Islet precursor cell (in vitro differentiated cells): ENCODE measurements around the gene DOCK4.
A peak's percentile ranks its signal among the peaks of the same experiment; 100 is the strongest.

Source experiments
- DNase-seq: peaks from one replicate; pipeline ENCODE4 v3.0.0-alpha.2; 2018

The DOCK4 gene

DNA sequence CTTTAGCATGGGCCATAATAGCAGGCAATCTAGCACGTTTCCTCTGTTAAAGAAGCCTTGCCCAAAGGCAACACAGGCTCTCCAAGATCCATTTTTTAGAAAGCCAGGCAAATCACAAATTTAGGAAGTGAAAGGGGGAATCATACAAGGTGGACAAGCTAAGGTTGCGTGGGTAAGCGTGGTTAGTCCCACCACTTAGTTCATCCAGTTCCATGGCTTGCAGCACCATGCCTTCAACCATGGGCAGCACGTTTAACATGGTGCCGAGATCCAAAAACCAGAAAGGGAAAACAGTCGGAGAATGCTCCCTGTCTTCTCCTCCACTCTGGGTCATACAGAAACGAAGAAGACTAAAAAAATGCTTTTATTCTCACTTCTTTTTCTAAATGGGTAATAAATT is 409.5 kb downstream of the DOCK4 start:
- no peak for DNase-seq

DNA sequence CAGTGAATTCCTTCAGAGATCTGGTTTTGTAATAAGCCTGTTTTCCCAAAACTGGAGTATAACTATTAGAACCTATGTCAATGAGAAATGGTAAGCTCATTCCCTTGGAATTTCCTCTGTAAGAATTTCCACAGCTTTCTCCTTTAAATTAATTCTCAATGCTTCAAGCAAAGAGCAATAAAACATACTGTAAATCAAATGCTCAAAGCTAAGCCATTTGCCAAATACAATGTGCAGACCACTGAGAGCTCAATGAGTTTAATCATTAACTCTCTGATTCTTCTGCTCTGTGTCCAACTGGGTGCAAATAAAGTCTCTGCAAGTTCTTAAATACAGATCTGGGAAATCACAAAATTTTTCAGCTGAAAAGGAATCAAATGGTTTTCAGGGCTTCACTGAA is 416.3 kb downstream of the DOCK4 start:
- no peak for DNase-seq

DNA sequence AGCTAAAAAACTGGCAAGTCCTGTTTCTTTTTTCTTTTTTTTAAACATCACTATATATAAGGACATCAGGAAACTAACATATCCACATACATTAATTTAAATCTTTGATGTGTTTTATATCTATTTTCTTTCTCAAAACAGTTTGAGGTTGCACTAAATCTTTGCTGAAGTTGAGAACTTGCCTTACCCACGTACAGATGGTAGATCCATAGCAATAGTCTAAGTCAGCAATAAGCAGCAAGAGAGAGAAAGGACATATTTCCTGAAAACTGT is 417.2 kb downstream of the DOCK4 start:
- DNase-seq: no peak

DNA sequence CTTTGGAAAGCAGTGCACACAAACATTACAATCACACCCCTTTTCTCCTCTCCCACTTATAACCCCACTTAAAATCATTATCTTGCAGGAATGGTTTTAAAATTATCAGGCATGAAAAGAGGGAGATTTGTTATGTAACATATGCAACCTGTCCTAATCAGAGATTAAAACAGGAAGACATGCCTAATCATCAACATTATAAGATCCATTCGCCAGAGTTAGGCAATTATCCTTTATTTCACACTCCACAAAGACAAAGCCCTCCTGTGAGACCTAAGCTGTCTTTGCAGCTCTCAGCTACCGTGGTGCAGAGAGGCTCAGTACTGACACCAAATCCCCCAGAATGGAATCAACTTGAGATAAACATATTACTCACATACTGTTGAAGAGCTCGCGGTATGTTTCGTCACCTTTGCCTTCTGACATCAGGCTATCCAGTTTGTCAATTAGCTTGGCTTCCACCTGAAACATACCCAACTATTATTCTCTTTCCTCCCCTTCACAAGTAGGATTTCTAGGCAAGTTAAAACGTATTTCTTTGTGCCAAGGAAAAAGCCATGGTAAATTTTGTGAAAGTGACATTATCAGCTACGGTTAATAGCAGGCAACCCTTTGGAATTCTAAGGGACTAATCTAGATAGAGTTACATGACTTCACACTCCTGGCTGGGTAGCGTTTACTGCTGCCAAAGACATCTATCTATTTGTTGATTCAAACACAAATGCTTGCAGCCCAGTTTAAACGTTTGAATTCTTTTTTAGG is 417.7 kb downstream of the DOCK4 start:
- no peak for DNase-seq

DNA sequence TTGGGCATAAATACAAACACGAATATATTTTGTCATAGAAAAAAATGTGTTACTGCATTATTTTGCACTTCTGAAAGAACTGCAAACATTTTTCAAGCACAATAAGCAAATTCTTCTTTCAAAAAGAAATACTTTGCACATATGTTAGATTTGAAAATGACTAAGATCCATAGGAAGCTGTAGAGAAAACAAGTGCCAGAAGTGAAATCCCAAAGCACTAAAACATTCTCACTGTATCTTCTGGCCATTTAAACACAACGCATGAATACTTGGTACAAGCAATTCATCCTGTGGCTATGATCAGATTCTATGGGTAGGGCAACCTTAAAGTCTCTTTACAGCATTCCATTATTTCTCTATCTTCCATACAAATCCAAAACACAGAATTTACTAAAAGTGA is 418.5 kb downstream of the DOCK4 start:
- DNase-seq: no peak

DNA sequence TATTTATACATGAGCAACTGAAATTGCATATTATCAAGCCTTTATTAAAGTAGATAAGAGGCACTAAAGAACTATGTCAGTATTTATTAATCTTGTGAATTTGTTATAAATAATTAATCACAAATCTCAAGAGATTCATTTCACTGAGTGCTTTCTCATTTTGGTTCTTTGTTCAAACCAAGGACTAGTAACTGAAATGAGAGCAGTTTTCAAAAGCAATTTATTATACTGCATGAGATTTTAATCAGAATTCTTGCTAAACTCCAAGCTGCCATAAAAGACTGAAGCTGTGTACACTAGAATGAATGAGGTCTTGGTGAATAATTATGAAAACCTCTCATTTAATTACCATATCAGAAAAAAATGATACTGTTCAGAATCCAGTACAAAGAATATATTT is 419.1 kb downstream of the DOCK4 start:
- no peak for DNase-seq

DNA sequence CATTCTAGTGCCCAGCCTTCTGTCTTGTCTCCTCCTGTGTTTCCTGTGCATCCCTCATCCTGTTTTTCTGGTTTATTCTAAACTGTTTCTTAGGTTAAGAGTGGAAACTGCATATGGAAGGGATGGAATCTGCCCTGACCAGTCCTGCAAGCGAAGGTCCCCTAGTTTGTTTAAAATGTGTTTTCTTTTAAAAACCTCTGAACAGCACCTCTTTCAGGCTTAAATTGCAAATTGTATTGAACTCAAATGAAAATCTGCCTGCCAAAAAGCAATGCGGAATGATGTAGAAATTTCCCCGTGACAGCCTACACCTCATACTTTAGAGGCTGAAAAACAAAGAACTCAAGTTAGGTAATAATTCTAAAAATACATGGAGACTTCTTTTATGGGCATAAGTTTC is 421.1 kb downstream of the DOCK4 start:
- DNase-seq: peak; percentile 60

DNA sequence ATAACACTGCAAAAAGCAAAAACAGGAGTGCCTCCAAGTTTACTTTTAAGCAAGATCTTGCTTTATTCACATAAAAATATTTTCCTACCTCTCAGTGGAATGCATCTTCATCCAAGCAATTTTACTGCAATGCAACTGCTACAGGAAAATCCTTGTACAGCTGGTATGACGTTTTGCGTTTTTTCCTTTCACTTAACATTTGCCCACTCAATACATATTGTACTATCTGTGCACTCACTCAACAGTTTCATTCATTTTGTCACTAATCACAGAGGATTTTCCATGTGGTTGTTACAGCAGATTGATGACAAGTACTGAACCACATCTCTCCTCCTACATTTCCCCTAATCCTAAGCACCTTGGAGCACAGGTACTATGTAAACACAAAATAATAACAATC is 421.9 kb downstream of the DOCK4 start:
- DNase-seq: no peak

DNA sequence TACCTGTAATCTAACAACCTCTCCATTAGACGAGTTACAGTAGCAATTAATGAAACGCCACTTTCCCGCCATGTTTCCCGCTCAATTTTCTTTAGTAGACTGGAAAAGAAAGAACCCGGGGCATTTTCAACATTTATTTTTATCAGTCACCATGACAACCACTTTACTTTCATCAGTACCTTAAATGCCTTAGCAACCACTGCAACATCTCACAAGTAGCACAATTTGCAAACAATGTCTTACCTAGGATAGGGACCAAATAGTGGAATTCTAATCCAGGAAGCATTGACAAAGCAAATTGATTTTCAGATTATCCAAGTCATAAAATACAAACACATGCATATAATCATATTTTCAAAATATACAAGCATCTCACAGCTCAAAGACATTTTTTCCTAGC is 422.3 kb downstream of the DOCK4 start:
- no peak for DNase-seq

DNA sequence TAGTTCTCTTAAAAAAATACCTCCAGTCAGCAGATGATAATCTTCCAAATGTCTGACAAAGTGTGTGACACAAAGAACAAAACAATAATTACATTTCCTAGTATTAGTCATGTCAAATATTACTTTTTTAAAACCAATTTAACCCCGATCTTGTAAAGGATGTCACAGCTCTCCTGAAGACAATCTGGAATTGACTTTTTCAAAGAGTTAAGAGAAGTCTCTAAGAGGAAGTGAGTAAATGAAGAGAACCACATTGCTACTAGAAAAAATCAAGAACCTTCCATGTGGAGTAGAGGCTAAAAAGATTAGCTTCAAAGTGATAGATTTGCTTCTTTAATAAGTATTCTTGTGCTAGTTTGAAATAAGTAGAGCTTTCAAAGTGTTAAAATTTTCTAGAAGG is 425.7 kb downstream of the DOCK4 start:
- DNase-seq: no peak

DNA sequence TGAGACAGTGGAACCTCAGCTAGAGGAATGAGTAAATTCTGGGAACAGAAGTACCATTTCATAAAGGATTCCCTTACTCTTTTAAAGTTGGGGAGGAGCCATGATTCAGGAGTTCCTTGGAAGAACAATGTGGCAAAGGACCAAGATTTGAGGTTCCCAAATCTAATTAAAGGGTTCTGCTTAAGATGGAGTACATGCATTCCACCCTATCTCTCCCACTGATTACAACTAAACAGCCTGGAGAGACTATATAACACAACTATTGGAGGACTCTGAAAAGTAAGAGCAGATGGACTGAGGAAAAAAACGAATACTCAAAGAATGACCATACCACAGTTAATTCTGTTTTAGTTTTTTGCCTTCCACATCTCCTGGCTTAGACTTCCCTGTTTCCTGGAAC is 431.0 kb downstream of the DOCK4 start:
- no peak for DNase-seq

DNA sequence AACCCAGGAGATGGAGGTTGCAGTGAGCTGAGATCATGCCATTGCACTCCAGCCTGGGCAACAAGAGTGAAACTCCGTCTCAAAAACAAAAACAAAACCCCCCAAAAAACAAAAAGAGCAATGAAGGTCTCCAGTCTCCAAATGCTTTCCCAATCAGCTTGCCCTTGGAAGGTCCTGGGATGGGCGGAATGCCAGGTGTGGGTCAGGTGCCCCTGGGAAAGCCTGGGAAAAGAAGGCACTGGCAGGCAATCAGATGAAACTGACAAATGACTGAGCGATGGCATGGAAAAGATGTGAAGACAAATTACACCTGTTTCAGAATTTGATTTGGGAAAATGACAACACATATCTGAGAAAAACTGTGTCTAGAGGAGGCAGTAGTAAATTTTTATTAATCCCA is 433.5 kb downstream of the DOCK4 start:
- no peak for DNase-seq

DNA sequence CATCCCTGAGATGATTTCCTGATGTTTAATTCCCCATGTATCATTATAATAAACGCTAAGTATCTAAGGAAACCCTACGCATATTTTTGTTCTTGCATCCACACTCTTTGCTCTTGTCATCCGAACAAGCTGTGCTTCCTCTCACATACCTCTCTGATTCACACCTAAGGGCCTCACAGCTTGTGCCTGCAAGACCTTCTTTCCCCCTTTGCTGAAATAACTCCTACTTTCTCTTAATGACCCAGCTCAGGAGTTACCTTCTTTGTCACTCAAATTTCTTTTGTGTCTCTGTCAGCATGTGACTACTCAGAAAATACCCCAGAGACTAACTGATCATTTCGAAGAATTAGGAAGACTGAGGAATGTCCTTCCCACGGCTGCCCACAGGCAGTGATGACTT is 434.6 kb downstream of the DOCK4 start:
- no peak for DNase-seq

DNA sequence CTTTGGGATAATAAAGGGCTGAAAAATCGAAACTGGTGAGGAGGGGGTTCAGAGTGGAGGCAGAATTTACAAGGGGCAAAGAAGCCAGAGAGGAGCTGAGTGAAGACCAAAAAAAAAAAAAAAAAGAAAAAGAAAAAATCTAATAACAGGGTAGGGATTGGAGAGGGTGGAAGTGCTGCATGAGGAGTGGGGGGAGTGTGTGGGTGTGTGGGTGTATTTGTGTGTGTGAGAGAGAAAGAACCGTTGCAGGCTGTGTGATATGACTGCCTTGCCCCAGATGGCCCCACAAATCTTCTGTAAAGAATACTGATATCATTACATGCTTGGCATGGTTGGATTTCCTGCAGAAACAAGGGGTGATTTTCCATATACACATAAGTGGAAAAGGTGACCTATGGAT is 436.1 kb downstream of the DOCK4 start:
- DNase-seq: no peak

DNA sequence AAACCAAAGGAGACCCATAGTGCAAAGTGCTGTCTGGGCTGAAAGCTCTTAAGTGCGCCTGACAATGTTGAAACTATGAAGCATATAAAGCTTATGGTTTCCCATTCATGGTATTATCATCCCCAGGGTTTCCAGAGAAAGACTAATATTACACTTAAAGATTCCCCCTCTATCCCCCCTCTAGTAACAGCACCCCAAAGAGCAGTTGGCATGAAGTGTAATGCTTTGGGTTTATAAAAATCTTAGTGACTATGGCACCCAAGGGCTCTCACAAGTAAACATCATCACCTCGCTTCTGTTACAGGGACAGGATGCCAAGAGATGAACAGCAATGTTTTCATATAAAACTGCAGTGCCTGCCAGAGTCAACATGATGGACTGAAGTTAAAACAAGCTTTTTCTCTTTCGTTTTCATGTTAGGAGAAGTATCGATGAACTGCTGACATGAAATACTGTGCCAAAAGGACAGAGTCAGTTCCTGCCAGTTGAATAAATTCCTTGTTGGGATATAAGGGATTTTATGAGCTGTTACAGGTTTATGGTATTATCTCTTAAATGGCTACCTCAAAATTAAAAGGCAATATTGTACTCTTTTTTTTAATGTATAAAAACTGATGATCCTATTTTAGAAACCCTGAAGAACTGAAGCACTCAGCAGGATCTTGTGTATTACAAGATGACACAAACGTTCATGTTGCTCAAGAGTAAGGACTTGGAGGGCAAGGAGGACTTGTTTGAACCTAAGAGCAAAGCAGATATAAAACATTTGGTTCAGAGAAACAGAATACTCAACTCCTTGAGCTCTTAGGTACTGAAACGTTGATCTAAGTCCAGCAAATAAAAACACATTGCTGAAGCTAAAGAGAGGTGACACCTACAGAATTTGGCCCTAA is 440.2 kb downstream of the DOCK4 start:
- no peak for DNase-seq

DNA sequence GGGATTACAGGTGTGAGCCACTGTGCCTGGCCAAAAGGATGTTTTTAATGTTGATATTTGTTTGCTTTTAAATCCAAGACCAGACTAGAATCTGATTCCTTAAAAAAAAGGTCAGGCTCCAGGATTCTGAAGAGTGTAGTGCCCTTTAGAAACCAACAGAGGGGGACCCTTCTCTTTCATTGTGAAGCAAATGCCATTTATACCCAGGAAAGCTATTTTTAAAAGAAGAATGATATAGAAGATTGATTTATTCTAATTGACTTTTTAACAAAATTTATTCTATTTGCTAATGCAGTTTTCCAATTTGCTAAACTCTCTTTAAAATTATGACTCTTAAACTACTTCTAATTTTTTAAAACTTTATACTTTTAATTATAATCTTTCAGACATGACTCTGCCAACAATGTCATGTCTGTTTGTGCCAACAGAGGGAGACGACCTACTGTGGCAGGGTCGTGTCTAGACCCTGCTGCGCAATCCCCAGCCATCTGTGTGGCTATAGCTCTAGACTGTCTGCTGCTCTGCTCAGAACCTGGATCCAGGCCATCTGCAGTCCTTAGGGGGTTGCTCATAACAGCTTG is 442.9 kb downstream of the DOCK4 start:
- peak; percentile 73 for DNase-seq

DNA sequence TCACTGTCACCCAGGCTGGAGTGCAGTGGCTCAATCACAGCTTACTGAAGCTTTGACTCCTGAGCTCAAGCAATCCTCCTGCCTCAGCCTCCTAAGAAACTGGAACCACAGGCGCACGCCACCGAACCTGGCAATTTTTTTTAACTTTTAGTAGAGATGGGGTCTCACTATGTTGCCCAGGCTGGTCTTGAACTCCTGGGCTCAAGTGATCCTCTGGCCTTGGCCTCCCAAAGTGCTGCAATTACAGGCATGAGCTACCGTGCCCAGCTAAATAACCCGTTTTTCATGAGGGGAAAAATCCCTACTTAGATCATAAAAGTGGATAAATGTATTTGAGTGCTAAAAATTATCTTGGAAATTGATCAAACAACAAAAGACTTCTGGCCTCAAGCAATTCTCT is 443.4 kb downstream of the DOCK4 start:
- no peak for DNase-seq

DNA sequence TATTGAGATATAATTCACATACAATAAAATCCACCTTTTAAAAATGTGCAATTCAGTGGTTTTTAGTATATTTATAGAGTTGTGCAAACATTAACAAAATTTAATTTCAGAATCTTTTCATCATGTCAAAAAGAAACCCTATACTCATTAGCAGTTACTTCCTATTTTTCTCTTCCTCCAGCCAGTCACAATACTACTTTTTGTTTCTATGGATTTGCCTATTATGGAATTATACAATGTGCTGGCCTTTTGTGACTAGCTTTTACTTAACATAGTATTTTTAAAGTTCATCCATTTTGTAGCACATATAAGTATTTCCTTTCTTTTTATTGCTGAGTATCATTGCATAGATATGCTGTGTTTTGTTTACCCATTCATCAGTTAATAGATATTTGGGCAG is 444.0 kb downstream of the DOCK4 start:
- no peak for DNase-seq

DNA sequence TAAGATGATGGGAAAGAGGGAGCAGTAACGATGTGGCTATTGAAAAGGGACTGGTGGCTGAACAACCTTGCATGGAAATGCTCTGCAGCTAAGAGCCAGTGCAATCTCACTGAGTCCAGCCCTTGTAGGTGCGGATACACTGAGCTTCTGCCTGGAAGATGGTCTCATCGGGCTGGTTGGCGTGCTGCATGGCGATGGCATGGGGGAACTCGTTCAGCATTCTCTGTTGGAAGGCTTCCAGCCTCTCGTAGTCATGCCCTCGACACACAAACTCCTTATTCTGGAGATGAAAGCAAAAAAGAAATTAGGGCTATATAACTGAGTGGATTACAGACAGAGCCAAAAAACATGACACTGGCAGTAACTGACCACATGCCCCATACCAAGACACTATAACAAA is 446.2 kb downstream of the DOCK4 start:
- no peak for DNase-seq

DNA sequence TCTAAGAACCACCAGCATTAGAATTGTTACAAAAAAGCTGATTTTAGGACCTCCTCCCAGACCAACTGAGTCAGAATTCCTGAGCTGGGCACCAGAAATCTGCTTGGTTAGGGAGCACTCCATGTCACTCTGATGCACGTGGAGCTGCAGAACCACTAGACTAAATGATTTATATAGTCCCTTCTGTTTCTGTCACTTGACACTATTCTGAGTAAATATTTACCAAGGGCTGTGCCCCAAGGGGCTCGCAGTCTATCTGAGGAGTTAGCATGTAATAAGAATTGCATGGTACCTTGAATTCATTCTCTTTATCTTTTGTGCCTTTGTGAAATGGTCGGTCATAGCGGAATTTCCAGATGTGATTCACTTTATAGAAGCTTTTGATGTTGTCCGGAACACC is 447.9 kb downstream of the DOCK4 start:
- DNase-seq: no peak

DNA sequence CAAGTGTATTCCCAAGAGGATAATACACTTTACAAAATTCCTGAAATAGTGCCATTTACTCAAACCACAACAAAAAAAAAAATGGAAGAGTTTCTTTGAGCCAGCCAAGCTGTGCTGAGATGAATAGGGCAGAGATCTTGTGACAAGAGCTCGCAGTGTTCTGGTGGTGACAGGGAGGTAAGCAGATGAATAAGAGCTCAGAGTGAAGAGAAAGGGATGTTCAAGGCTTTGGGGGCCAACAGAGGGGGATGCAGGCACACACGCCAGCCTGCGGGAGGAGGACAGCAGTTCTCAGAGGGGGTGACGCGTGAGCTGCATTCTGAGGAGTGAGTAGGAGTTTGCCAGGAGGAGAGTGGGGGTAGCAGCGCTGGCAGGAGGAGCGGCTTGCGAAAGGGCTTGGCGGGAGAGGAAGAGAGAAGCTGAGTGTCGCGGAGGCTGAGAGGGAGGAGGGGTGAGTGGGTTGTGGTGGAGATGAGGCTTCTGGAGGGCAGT is 449.5 kb downstream of the DOCK4 start:
- DNase-seq: peak; percentile 82

DNA sequence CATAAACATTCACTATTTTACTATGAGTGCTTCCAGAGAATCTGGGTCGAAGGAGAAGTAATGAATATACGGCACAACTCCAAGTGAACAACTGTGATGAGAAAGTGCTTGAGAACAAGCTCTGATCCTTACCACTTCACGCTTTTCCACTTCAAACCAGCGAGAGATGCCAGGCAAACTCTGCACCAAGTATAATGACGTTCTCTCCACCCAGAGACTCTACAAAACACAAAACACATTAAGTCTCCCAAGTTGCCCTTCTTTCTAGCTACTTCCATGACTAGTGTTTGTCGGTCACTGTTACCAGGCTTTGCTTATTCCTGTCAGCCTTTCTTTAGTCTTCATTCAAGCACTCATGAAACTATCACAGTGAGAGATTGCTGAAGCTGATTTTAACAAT is 450.8 kb downstream of the DOCK4 start:
- DNase-seq: no peak

DNA sequence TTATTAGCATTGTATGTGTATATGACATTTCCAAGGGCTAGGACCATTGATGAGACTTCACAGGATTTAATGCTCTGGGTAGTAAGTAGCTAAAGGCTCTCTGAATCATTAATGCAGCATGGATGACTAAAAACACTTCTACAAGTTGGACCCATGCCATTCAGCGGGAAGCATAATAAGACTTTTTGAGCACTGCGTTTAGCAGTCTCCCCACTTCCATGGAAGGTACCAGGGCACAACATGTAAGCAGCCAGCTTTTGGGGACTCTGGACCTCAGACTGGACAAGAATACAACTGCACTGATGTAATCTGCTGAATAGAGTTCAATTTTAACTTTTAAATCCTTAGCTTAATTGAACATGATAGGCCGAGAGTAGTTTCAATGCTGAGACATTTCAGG is 452.2 kb downstream of the DOCK4 start:
- no peak for DNase-seq

DNA sequence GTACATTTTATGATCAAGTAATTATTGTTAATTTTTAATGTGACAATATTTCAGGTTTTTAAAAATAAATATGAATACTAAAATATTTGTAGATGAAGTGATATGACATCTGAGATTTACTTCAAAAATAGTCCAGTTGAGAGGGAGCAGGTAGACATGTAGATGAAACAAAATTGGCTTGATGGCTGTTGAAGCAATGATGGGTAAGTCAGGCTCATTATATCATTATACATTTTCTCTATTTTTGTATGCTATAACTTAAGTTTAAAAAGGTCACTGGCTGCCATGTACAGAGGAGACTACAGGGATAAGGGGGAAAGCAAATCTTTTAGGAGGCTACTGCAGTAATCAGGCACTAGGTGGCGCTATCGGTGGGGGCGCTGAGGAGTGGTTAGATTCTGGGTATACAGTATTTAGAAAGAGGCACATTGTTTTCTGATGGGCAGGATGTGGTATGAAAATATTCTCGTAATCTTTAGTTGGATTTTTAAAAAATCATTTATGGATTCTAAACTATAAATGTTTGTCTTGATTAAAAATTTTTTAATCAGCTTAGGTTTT is 454.1 kb downstream of the DOCK4 start:
- DNase-seq: peak; percentile 70
